IMR-90 (cell line): Measurements from ENCODE around the gene EFEMP2. TPM values are rescaled to one million over a fixed set of nuclear protein-coding genes. Genes with fewer than 3 reads are reported as not detected.

Source experiments
- ATAC-seq: fragments of 200-7000 bp; cut with Tn5 transposase; 2 replicates; pipeline ENCODE4 v1.9.1; 2020; ENCODE audit warnings: low read depth, mild to moderate bottlenecking, moderate library complexity
- BruUV-seq: library from RNA; stranded (reverse); fragments of 400-500 nt; replicated peaks from 2 replicates; lab custom pipeline; 2021; lab: Mats Ljungman, UMichigan
- CTCF ChIA-PET: fragments of 300-600 bp; formaldehyde crosslinking; extraction: SDS; loops from one replicate; lab custom pipeline; 2021; ENCODE audit warnings: antibody characterized with exemption; lab: Yijun Ruan, JAX
- POLR2A ChIA-PET: fragments of 300-600 bp; sonication (Branson Sonifier 250); formaldehyde crosslinking; loops from one replicate; lab custom pipeline; 2022; ENCODE audit warnings: antibody characterized with exemption; ENCODE audit not compliant: unreplicated experiment; lab: Charles Lee
- DNase-seq: peaks from one replicate; pipeline ENCODE4 v3.0.0; 2013
- H2AFZ ChIP-seq: replicated peaks from 2 replicates; pipeline ENCODE3; 2013; ENCODE audit warnings: low read length, mild to moderate bottlenecking; ENCODE audit not compliant: poor library complexity
- H2AK5ac ChIP-seq: 2 replicates; pipeline ENCODE4 v1.6.1; 2013; ENCODE audit warnings: low read depth, low read length, inconsistent platforms
- H2AK9ac ChIP-seq: replicated peaks from 2 replicates; pipeline ENCODE3; 2013; ENCODE audit warnings: mild to moderate bottlenecking, low read depth, low read length, moderate library complexity; ENCODE audit not compliant: poor library complexity
- H2BK120ac ChIP-seq: 2 replicates; pipeline ENCODE4 v1.6.1; 2013; ENCODE audit warnings: low read depth, low read length, inconsistent platforms
- H2BK15ac ChIP-seq: 3 replicates; pipeline ENCODE4 v1.6.1; 2013; ENCODE audit warnings: low read depth, low read length, inconsistent platforms
- H2BK20ac ChIP-seq: 2 replicates; pipeline ENCODE4 v1.6.1; 2013; ENCODE audit warnings: low read depth, mild to moderate bottlenecking, inconsistent platforms, low read length, moderate library complexity
- H2BK5ac ChIP-seq: 2 replicates; pipeline ENCODE4 v1.6.1; 2013; ENCODE audit warnings: mild to moderate bottlenecking, low read depth, low read length, inconsistent platforms; ENCODE audit not compliant: poor library complexity, severe bottlenecking
- H3K14ac ChIP-seq: replicated peaks from 2 replicates; pipeline ENCODE4 v1.6.1; 2013; ENCODE audit warnings: low read depth, low read length, inconsistent platforms
- H3K18ac ChIP-seq: 2 replicates; pipeline ENCODE4 v1.6.1; 2013; ENCODE audit warnings: low read depth, low read length, control low read depth
- H3K23ac ChIP-seq: 2 replicates; pipeline ENCODE4 v1.6.1; 2013; ENCODE audit warnings: low read depth, low read length, inconsistent platforms
- H3K27ac ChIP-seq: 2 replicates; pipeline ENCODE4 v1.5.1; 2013; ENCODE audit warnings: mild to moderate bottlenecking, control low read depth, low read length; ENCODE audit not compliant: insufficient read depth
- H3K27me3 ChIP-seq: 2 replicates; pipeline ENCODE4 v1.6.1; 2013; ENCODE audit warnings: low read length; ENCODE audit not compliant: control insufficient read depth, insufficient read depth
- H3K36me3 ChIP-seq: 2 replicates; pipeline ENCODE4 v1.6.1; 2013; ENCODE audit warnings: low read length, mixed read lengths; ENCODE audit not compliant: control insufficient read depth, insufficient read depth
- H3K4ac ChIP-seq: 2 replicates; pipeline ENCODE4 v1.6.1; 2013; ENCODE audit warnings: low read depth, low read length, inconsistent platforms
- H3K4me1 ChIP-seq: 2 replicates; pipeline ENCODE4 v1.6.1; 2013; ENCODE audit warnings: low read length, mixed read lengths; ENCODE audit not compliant: control insufficient read depth, insufficient read depth
- H3K4me2 ChIP-seq: 2 replicates; pipeline ENCODE4 v1.6.1; 2013; ENCODE audit warnings: low read depth, mild to moderate bottlenecking, control low read depth, low read length, moderate library complexity
- H3K4me3 ChIP-seq: 2 replicates; pipeline ENCODE4 v1.5.1; 2013; ENCODE audit warnings: low read depth, mild to moderate bottlenecking, control low read depth, low read length, moderate library complexity; ENCODE audit not compliant: insufficient read depth
- H3K56ac ChIP-seq: 2 replicates; pipeline ENCODE4 v1.6.1; 2013; ENCODE audit warnings: low read length, inconsistent platforms; ENCODE audit not compliant: insufficient read depth; ENCODE audit errors: extremely low read depth
- H3K79me1 ChIP-seq, 2 experiments: 2 replicates each; pipeline ENCODE4 v1.6.1; 2013; ENCODE audit warnings: low read length in 2 of 2, inconsistent platforms in 1 of 2, low read depth in 1 of 2
- H3K9ac ChIP-seq: 2 replicates; pipeline ENCODE4 v1.6.1; 2013; ENCODE audit warnings: low read depth, low read length, control low read depth
- H3K9me1 ChIP-seq: 2 replicates; pipeline ENCODE4 v1.6.1; 2013; ENCODE audit warnings: low read length, inconsistent platforms; ENCODE audit not compliant: insufficient read depth
- H3K9me3 ChIP-seq: 2 replicates; pipeline ENCODE4 v1.6.1; 2013; ENCODE audit warnings: low read length; ENCODE audit not compliant: control insufficient read depth, insufficient read depth
- H4K20me1 ChIP-seq: 2 replicates; pipeline ENCODE4 v1.6.1; 2013; ENCODE audit warnings: low read length, inconsistent platforms; ENCODE audit not compliant: insufficient read depth
- H4K5ac ChIP-seq: 2 replicates; pipeline ENCODE4 v1.6.1; 2013; ENCODE audit warnings: mild to moderate bottlenecking, low read depth, low read length, control low read depth
- H4K8ac ChIP-seq, 2 experiments: 2 replicates each; pipeline ENCODE4 v1.6.1; 2013; ENCODE audit warnings: low read depth in 2 of 2, low read length in 2 of 2, control low read depth in 1 of 2, inconsistent platforms in 1 of 2
- H4K91ac ChIP-seq: 2 replicates; pipeline ENCODE4 v1.6.1; 2013; ENCODE audit warnings: low read depth, low read length, inconsistent platforms; ENCODE audit not compliant: insufficient read depth
- CEBPB ChIP-seq: IDR thresholded peaks from 2 replicates; pipeline ENCODE4 v1.6.1; 2012; ENCODE audit warnings: low read depth, low read length, improper control_type of control experiment
- CHD1 ChIP-seq: IDR thresholded peaks from 2 replicates; pipeline ENCODE4 v1.6.1; 2012; ENCODE audit warnings: low read depth, low read length, improper control_type of control experiment
- MAFK ChIP-seq: IDR thresholded peaks from 2 replicates; pipeline ENCODE4 v1.6.1; 2012; ENCODE audit warnings: low read depth, low read length, improper control_type of control experiment
- MXI1 ChIP-seq: IDR thresholded peaks from 2 replicates; pipeline ENCODE4 v1.6.1; 2012; ENCODE audit warnings: low read depth, mild to moderate bottlenecking, low read length, moderate library complexity, borderline replicate concordance
- NFE2L2 ChIP-seq: fragments of 150-350 bp; IDR thresholded peaks from 2 replicates; pipeline ENCODE4 v1.6.1; 2016; ENCODE audit warnings: low read depth, mild to moderate bottlenecking, low read length
- RAD21 ChIP-seq: IDR thresholded peaks from 2 replicates; pipeline ENCODE4 v1.6.1; 2012; ENCODE audit warnings: low read length, improper control_type of control experiment
- SMC3 ChIP-seq: fragments of 150-350 bp; IDR thresholded peaks from 2 replicates; pipeline ENCODE4 v1.6.1; 2016; ENCODE audit warnings: low read depth, mild to moderate bottlenecking, antibody characterized with exemption, low read length, moderate library complexity
- WGBS, 2 experiments: methylation state at CpG; one replicate each; pipeline versions ENCODE4 v1.1.5 to v1.1.7; 2013; ENCODE audit warnings: missing lambda C conversion rate in 2 of 2; ENCODE audit not compliant: insufficient read length in 1 of 2; ENCODE audit errors: extremely low coverage in 2 of 2; 5-methylcytosine and 5-hydroxymethylcytosine counted together
- dilution Hi-C: fragments of 300-500 bp; cut with HindIII; formaldehyde crosslinking; loops from one replicate; pipeline ENCODE4 v1.14.3; 2018; ENCODE audit warnings: low sequenced_read_pairs; ENCODE audit not compliant: unreplicated experiment
- in situ Hi-C: fragments of 300-500 bp; cut with MboI; formaldehyde crosslinking; loops from 3 replicates; pipeline ENCODE4 v1.14.3; 2019; ENCODE audit warnings: low sequenced_read_pairs, inconsistent platforms, mixed read lengths
- intact Hi-C: fragments of 100-400 bp; cut with micrococcal nuclease; formaldehyde crosslinking; loops from 2 replicates; pipeline ENCODE4 v1.10.0; 2022
- polyA plus RNA-seq, 3 experiments: library from polyadenylated mRNA; depleted of rRNA; stranded (reverse); fragments of >200 nt; gene quantifications; 2 replicates each; pipeline ENCODE4 v1.2.3, GENCODE V29; 2012; ENCODE audit warnings: low replicate concordance in 1 of 3
- total RNA-seq: library from RNA; depleted of rRNA; stranded (reverse); fragments of >200 nt; gene quantifications from 2 replicates; pipeline ENCODE4 v1.2.3, GENCODE V29; 2012
- TF ChIP-seq, protein P1 (sequence below): fragments of 150-350 bp; IDR thresholded peaks from 2 replicates; pipeline ENCODE4 v1.6.1; 2016; ENCODE audit warnings: low read depth, mild to moderate bottlenecking, low read length, moderate library complexity, borderline replicate concordance

Gene EFEMP2
- total and polyA plus RNA-seq, 2 of the 4 experiments (the other 2 are of a cell fraction), result 62.7 to 431 TPM

DNA sequence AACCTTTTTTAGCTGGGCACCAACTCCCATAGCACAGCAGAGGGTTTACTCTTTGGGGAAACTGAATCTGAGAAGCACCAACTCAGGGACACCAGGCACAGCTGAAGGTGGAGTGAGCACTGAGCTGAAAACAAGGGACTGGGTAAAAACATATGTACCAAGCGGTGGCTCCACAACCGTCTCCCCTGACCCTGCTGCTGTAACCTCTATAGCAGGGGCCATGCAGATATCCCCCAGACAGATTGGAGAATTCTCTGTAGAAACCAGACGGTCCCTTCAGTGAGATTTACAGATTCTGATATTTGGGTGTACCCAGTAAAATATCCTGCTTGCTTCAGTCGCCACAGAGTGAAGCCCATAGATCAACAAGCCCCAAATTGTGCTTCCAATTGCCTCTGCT is 43.1 kb downstream of the EFEMP2 start:
- BruUV-seq, result no TSS peak
- in situ Hi-C loops, result no loop called here
- DNase-seq, result no peak

More for the DNA sequence above, 43.1 kb downstream of the EFEMP2 start:
- Histone ChIP-seq H2BK15ac (no peak overlapping the region), H3K23ac (no peak overlapping the region), H2BK5ac (no peak overlapping the region), H4K5ac (no peak overlapping the region), H3K4me3 (no peak overlapping the region), H3K27ac (no peak overlapping the region), H3K4ac (no peak overlapping the region), H3K4me1 (peaks cover 3% of the 10 kb centered on the region), H4K20me1 (no peaks in the 10 kb centered on the region), H2BK20ac (no peak overlapping the region), H2BK120ac (no peak overlapping the region), H3K79me1 (peaks cover 5 to 6% of the 10 kb centered on the region in 2 experiments; a peak in 2 of 4 replicates), H2AFZ (no peak overlapping the region), H4K91ac (no peak overlapping the region), H3K18ac (no peak overlapping the region), H3K56ac (no peak overlapping the region), H2AK9ac (no peak overlapping the region), H3K27me3 (peaks cover 16% of the 10 kb centered on the region), H3K36me3 (no peaks in the 10 kb centered on the region), H2AK5ac (no peak overlapping the region), H3K14ac (no peak overlapping the region), H4K8ac (no peak overlapping the region), H3K4me2 (no peak overlapping the region), H3K9ac (no peak overlapping the region), H3K9me3 (no peaks in the 10 kb centered on the region), H3K9me1 (peaks cover 11% of the 10 kb centered on the region)
- 60% methylated on average over 1 of the region's 4 CpGs; no CpG with 5 or more reads in 1 of the 2 experiments for WGBS, 2 experiments
- dilution Hi-C loops (no loop called here), intact Hi-C loops (no loop called here)
- ChIA-PET POLR2A (no interaction called here), CTCF (no interaction called here)
- no peak for ATAC-seq
- TF ChIP-seq MAFK, result no peak
- TF ChIP-seq, protein P1, sequence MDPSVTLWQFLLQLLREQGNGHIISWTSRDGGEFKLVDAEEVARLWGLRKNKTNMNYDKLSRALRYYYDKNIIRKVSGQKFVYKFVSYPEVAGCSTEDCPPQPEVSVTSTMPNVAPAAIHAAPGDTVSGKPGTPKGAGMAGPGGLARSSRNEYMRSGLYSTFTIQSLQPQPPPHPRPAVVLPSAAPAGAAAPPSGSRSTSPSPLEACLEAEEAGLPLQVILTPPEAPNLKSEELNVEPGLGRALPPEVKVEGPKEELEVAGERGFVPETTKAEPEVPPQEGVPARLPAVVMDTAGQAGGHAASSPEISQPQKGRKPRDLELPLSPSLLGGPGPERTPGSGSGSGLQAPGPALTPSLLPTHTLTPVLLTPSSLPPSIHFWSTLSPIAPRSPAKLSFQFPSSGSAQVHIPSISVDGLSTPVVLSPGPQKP, result no peak
- no peak for TF ChIP-seq SMC3
- no peak for TF ChIP-seq CEBPB
- TF ChIP-seq RAD21, result no peak
- TF ChIP-seq NFE2L2, result no peak
- TF ChIP-seq CHD1, result no peak
- TF ChIP-seq MXI1, result no peak
